K562 (cell line): Measurements from ENCODE around the gene SERPINA9. TPM values are rescaled to one million over a fixed set of nuclear protein-coding genes. Genes with fewer than 3 reads are reported as not detected.

Experiments
- ATAC-seq: fragments of 200-7000 bp; cut with Tn5 transposase; 3 replicates; pipeline ENCODE4 v1.9.1; 2020; ENCODE audit warnings: moderate library complexity
- BruUV-seq: library from RNA; stranded (reverse); fragments of 400-500 nt; replicated peaks from 2 replicates; lab custom pipeline; 2021; lab: Mats Ljungman, UMichigan
- CTCF ChIA-PET: fragments of 300-600 bp; formaldehyde crosslinking; extraction: SDS; loops from one replicate; lab custom pipeline; 2021; ENCODE audit warnings: low intra/inter-chr PET ratio; lab: Yijun Ruan, JAX
- POLR2A ChIA-PET: fragments of 300-600, 350-650 bp; sonication (Branson Sonifier 250); formaldehyde crosslinking; extraction: SDS; loops from one replicate; lab custom pipeline; 2021; ENCODE audit warnings: antibody characterized with exemption, inconsistent platforms; lab: Yijun Ruan, JAX
- DNase-seq, 4 experiments: peaks; one replicate each; pipeline versions ENCODE4 v3.0.0 to v3.0.0-alpha.2; 2011 to 2018; ENCODE audit warnings: low spot score in 3 of 4, mixed read lengths in 3 of 4; ENCODE audit errors: extremely low read depth in 1 of 4
- FAIRE-seq: peaks from 2 replicates; lab custom pipeline; 2011; peaks lifted over from hg19 to GRCh38; lab: Jason Lieb, UNC
- H2AFZ ChIP-seq: 2 replicates; pipeline ENCODE4 v1.6.0; 2011; ENCODE audit warnings: low read depth, low read length, control low read depth, inconsistent platforms
- H3K27ac ChIP-seq: fragments of 200-600 bp; 3 replicates; pipeline ENCODE4 v1.8.0; 2011; ENCODE audit warnings: low read depth, mild to moderate bottlenecking, control low read depth, inconsistent platforms, low read length, moderate library complexity, mixed read lengths; ENCODE audit errors: extremely low read depth
- H3K27me3 ChIP-seq, 2 experiments: fragments of 300-600 bp in 1 of 2; 2 replicates in 1 of 2; 3 replicates in 1 of 2; pipeline versions ENCODE4 v1.6.0 to v1.8.0; 2011; ENCODE audit warnings: inconsistent platforms in 2 of 2, low read length in 2 of 2, mild to moderate bottlenecking in 1 of 2, mixed read lengths in 1 of 2, moderate library complexity in 1 of 2; ENCODE audit not compliant: control insufficient read depth in 2 of 2, insufficient read depth in 2 of 2
- H3K36me3 ChIP-seq: fragments of 300-600 bp; 3 replicates; pipeline ENCODE4 v1.8.0; 2011; ENCODE audit warnings: mild to moderate bottlenecking, low read length, inconsistent platforms; ENCODE audit not compliant: control insufficient read depth, insufficient read depth
- H3K4me1 ChIP-seq, 2 experiments: fragments of 200-600 bp in 1 of 2; replicated peaks in 1 of 2; 2 replicates in 1 of 2; 3 replicates in 1 of 2; pipeline versions ENCODE4 v1.5.1 to v1.8.0; 2011; ENCODE audit warnings: inconsistent platforms in 2 of 2, low read length in 2 of 2, mild to moderate bottlenecking in 1 of 2, mixed read lengths in 1 of 2, moderate library complexity in 1 of 2; ENCODE audit not compliant: control insufficient read depth in 2 of 2, insufficient read depth in 2 of 2
- H3K4me2 ChIP-seq: 2 replicates; pipeline ENCODE4 v1.6.1; 2011; ENCODE audit warnings: low read length, control low read depth, inconsistent platforms, mixed read lengths; ENCODE audit not compliant: insufficient read depth
- H3K4me3 ChIP-seq: fragments of 200-600 bp; sonication (generic), shearing (Covaris generic); 2 replicates; pipeline ENCODE4 v1.5.1; 2016; ENCODE audit warnings: control low read depth, inconsistent platforms
- H3K79me2 ChIP-seq: fragments of 200-600 bp; 3 replicates; pipeline ENCODE4 v1.8.0; 2011; ENCODE audit warnings: low read length, inconsistent platforms; ENCODE audit not compliant: control insufficient read depth, insufficient read depth
- H3K9ac ChIP-seq, 2 experiments: 2 replicates each; pipeline versions ENCODE4 v1.6.0 to v1.6.1; 2011; ENCODE audit warnings: low read depth in 2 of 2, low read length in 2 of 2, control low read depth in 1 of 2, inconsistent platforms in 1 of 2, mild to moderate bottlenecking in 1 of 2, mixed read lengths in 1 of 2; ENCODE audit not compliant: insufficient read depth in 1 of 2
- H3K9me1 ChIP-seq: one replicate; pipeline ENCODE4 v1.6.0; 2011; ENCODE audit warnings: inconsistent platforms, mild to moderate bottlenecking, low read length, moderate library complexity; ENCODE audit not compliant: control insufficient read depth, insufficient read depth
- H3K9me3 ChIP-seq: replicated peaks from 2 replicates; pipeline ENCODE4 v1.5.1; 2011; ENCODE audit warnings: low read depth, low read length, inconsistent platforms; ENCODE audit not compliant: control insufficient read depth, insufficient read depth
- H4K20me1 ChIP-seq: replicated peaks from 2 replicates; pipeline ENCODE4 v1.6.1; 2011; ENCODE audit warnings: low read length, inconsistent platforms, mixed read lengths; ENCODE audit not compliant: control insufficient read depth, insufficient read depth
- CBX1 ChIP-seq: sonication (generic); IDR thresholded peaks from 2 replicates; pipeline ENCODE4 v1.6.1; 2016; ENCODE audit warnings: antibody characterized with exemption, low read depth, mild to moderate bottlenecking
- KLF1 ChIP-seq: fragments of 450-650 bp; IDR thresholded peaks from 2 replicates; pipeline ENCODE4 v1.6.1; 2016; ENCODE audit warnings: missing genetic modification characterization, missing compliant biosample characterization
- NR2F6 ChIP-seq: fragments of 450-650 bp; formaldehyde crosslinking; IDR thresholded peaks from 2 replicates; pipeline ENCODE4 v1.4.0; 2020; ENCODE audit warnings: mild to moderate bottlenecking
- ZFPM2 ChIP-seq: fragments of 250-450 bp; sonication (Bioruptor Pico); IDR thresholded peaks from 2 replicates; pipeline ENCODE4 v1.5.1; 2022; ENCODE audit warnings: mild to moderate bottlenecking
- ZNF445 ChIP-seq: fragments of 250-450 bp; sonication (Bioruptor Pico); IDR thresholded peaks from 2 replicates; pipeline ENCODE4 v1.4.0; 2020; ENCODE audit warnings: low read depth, mild to moderate bottlenecking, moderate library complexity
- WGBS: fragments of 100-300 bp; shearing (Covaris generic); methylation state at CpG from one replicate; pipeline ENCODE4 v1.1.6; 2016; ENCODE audit warnings: low coverage, mixed read lengths; ENCODE audit not compliant: insufficient coverage; ENCODE audit errors: missing lambda C conversion rate; 5-methylcytosine and 5-hydroxymethylcytosine counted together
- in situ Hi-C: fragments of 300-500 bp; cut with MboI; formaldehyde crosslinking; loops from 4 replicates; pipeline ENCODE4 v1.15.0; 2018; ENCODE audit warnings: inconsistent platforms, mixed read lengths
- intact Hi-C: fragments of 100-400 bp; cut with micrococcal nuclease; formaldehyde crosslinking; loops from 2 replicates; pipeline ENCODE4 v1.14.2; 2022
- polyA plus RNA-seq, 8 experiments: library from polyadenylated mRNA; depleted of rRNA in 4 of 8; stranded (reverse) in 5 of 8; unstranded in 3 of 8; fragments of >200 nt; fragmentation: Nextera tagmentation in 2 of 8; fragmentation: Illumina TruSeq in 1 of 8; extraction: Ambion mirVana in 2 of 8; extraction: Trizol in 1 of 8; gene quantifications; 2 replicates each; pipeline versions ENCODE4 v1.2.1 to v1.2.3, GENCODE V29; 2011 to 2014; ENCODE audit warnings: inconsistent platforms in 1 of 8, missing spikeins in 1 of 8
- total RNA-seq, 7 experiments: library from RNA; depleted of rRNA in 6 of 7; stranded (reverse); fragments of >200 nt in 6 of 7; fragmentation: Illumina TruSeq in 2 of 7; extraction: Trizol in 2 of 7; gene quantifications; 2 replicates each; pipeline versions ENCODE4 v1.2.1 to v1.2.3, GENCODE V29; 2011 to 2021; ENCODE audit warnings: low replicate concordance in 1 of 7
- TF ChIP-seq, protein P1 (sequence below): IDR thresholded peaks from 2 replicates; pipeline ENCODE4 v1.6.1; 2012; ENCODE audit warnings: low read depth, low read length, improper control_type of control experiment, borderline replicate concordance

SERPINA9 gene
- total and polyA plus RNA-seq, 9 of the 15 experiments (the other 6 are each of a cell fraction or from before 2014, with no cell fraction given): not detected

DNA sequence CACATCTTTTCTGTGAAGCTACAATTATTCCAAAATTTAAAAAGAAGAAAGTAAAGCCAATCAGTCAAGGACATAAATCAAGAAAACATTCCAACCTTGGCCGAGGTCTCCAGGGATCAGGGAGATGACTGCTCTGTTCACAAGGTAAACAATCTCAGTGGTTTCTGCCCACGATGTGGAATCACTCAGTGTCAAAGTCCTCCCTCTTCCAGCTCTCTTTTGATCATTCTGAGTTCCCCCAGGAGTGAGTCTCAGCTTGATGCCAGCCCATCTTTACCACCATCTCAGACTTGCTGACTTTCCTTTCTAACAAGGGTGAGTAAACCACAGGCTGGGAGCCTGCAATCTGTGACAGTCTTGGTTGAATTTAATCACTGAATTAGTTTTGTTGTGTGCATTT, 4.8 kb upstream of the SERPINA9 start:
- Histone ChIP-seq H3K4me1 (no peaks in the 10 kb centered on the region), H3K4me3 (no peak overlapping the region), H2AFZ (no peak overlapping the region), H3K27ac (no peak overlapping the region), H3K9me1 (no peaks in the 10 kb centered on the region), H3K9ac (no peak overlapping the region), H3K9me3 (no peaks in the 10 kb centered on the region), H3K79me2 (no peaks in the 10 kb centered on the region), H3K27me3 (no peaks in the 10 kb centered on the region), H4K20me1 (no peaks in the 10 kb centered on the region), H3K36me3 (no peaks in the 10 kb centered on the region), H3K4me2 (no peak overlapping the region)
- in situ Hi-C loops: no loop called here
- DNase-seq: no peak
- ChIA-PET CTCF (no interaction called here), POLR2A (interaction anchor here (0.6 kb wide), 1 partner anchor 81 kb away, joined by 4 read pairs; no protein-coding TSS in a partner anchor)
- WGBS: 0% methylated on average over 2 of the region's 2 CpGs
- no peak for ATAC-seq
- FAIRE-seq: no peak
- BruUV-seq: no TSS peak
- intact Hi-C loops: no loop called here
- TF ChIP-seq, protein P1, sequence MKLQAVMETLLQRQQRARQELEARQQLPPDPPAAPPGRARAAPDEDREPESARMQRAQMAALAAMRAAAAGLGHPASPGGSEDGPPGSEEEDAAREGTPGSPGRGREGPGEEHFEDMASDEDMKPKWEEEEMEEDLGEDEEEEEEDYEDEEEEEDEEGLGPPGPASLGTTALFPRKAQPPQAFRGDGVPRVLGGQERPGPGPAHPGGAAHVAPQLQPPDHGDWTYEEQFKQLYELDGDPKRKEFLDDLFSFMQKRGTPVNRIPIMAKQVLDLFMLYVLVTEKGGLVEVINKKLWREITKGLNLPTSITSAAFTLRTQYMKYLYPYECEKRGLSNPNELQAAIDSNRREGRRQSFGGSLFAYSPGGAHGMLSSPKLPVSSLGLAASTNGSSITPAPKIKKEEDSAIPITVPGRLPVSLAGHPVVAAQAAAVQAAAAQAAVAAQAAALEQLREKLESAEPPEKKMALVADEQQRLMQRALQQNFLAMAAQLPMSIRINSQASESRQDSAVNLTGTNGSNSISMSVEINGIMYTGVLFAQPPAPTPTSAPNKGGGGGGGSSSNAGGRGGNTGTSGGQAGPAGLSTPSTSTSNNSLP: no peak
- TF ChIP-seq NR2F6 (no peak), ZFPM2 (CRISPR knock-in tag) (no peak), KLF1 (tag) (no peak), ZNF445 (CRISPR knock-in tag) (no peak), CBX1 (no peak)
- TF ChIP-seq, all 486 proteins: peak for 0
